Measurements from ENCODE around the gene PRELID3B.

- TF ChIP-seq CTCF (conservative IDR thresholded peaks at IDR 0.05): no peak
- TF ChIP-seq ZFX (IDR thresholded peaks at IDR 0.05): no peak
These were observed 14.8 kb downstream of the PRELID3B start for GRCh38 chr20:59027741-59028320.

Measured in C4-2B (cell line).